Measurements from ENCODE around the gene APOL4.
"Not testable (repeated sequence)": the region's sequence is repeated elsewhere in the genome, so short reads cannot be mapped to it uniquely, and the experiment has no call there.

The APOL4 gene

GRCh38 chr22:36208162-36208765 lies 6.7 kb upstream of the APOL4 start:
- Histone ChIP-seq H3K27me3 (replicated peaks; ENCODE audit: control insufficient read depth, insufficient read depth, low read length) (no peaks in the 10 kb centered on the region), H3K4me3 (replicated peaks; ENCODE audit: low read depth, low read length) (no peak overlapping the region), H3K36me3 (ENCODE audit: control insufficient read depth, insufficient read depth, low read length) (no peaks in the 10 kb centered on the region)
- TF ChIP-seq CTCF (IDR thresholded peaks at IDR 0.05; ENCODE audit: insufficient read depth, low read length, poor library complexity, severe bottlenecking), result no peak
- no peak for DNase-seq (ENCODE audit: extremely low read depth, insufficient read length)

GRCh38 chr22:36206255-36206654 lies 4.6 kb upstream of the APOL4 start:
- no peaks in the 10 kb centered on the region for H3K27me3 ChIP-seq (replicated peaks; ENCODE audit: control insufficient read depth, insufficient read depth, low read length)
- no peak for DNase-seq (ENCODE audit: extremely low read depth, insufficient read length)
- no peak for TF ChIP-seq CTCF (IDR thresholded peaks at IDR 0.05; ENCODE audit: insufficient read depth, low read length, poor library complexity, severe bottlenecking)

GRCh38 chr22:36205573-36205972 lies 4.0 kb upstream of the APOL4 start:
- not testable (repeated sequence) for H3K4me3 ChIP-seq (replicated peaks; ENCODE audit: low read depth, low read length); DNase-seq (ENCODE audit: extremely low read depth, insufficient read length); H3K27me3 ChIP-seq (replicated peaks; ENCODE audit: control insufficient read depth, insufficient read depth, low read length); H3K36me3 ChIP-seq (ENCODE audit: control insufficient read depth, insufficient read depth, low read length)

More at GRCh38 chr22:36206255-36206654, 4.6 kb upstream of the APOL4 start:
- H3K36me3 ChIP-seq (ENCODE audit: control insufficient read depth, insufficient read depth, low read length), result no peaks in the 10 kb centered on the region
- no peak overlapping the region for H3K4me3 ChIP-seq (replicated peaks; ENCODE audit: low read depth, low read length)

GRCh38 chr22:36204632-36205015 lies 3.0 kb upstream of the APOL4 start:
- Histone ChIP-seq H3K4me3 (replicated peaks; ENCODE audit: low read depth, low read length) (no peak overlapping the region), H3K36me3 (ENCODE audit: control insufficient read depth, insufficient read depth, low read length) (no peaks in the 10 kb centered on the region), H3K27me3 (replicated peaks; ENCODE audit: control insufficient read depth, insufficient read depth, low read length) (no peaks in the 10 kb centered on the region)
- DNase-seq (ENCODE audit: extremely low read depth, insufficient read length), result no peak
- TF ChIP-seq CTCF (IDR thresholded peaks at IDR 0.05; ENCODE audit: insufficient read depth, low read length, poor library complexity, severe bottlenecking), result no peak

GRCh38 chr22:36204001-36204631 lies 2.5 kb upstream of the APOL4 start:
- H3K4me3 ChIP-seq (replicated peaks; ENCODE audit: low read depth, low read length), result no peak overlapping the region
- H3K27me3 ChIP-seq (replicated peaks; ENCODE audit: control insufficient read depth, insufficient read depth, low read length), result no peaks in the 10 kb centered on the region
- TF ChIP-seq CTCF (IDR thresholded peaks at IDR 0.05; ENCODE audit: insufficient read depth, low read length, poor library complexity, severe bottlenecking), result no peak
- no peaks in the 10 kb centered on the region for H3K36me3 ChIP-seq (ENCODE audit: control insufficient read depth, insufficient read depth, low read length)
- no peak for DNase-seq (ENCODE audit: extremely low read depth, insufficient read length)

GRCh38 chr22:36203441-36203840 lies 1.8 kb upstream of the APOL4 start:
- not testable (repeated sequence) for H3K36me3 ChIP-seq (ENCODE audit: control insufficient read depth, insufficient read depth, low read length); H3K4me3 ChIP-seq (replicated peaks; ENCODE audit: low read depth, low read length); H3K27me3 ChIP-seq (replicated peaks; ENCODE audit: control insufficient read depth, insufficient read depth, low read length); DNase-seq (ENCODE audit: extremely low read depth, insufficient read length)

GRCh38 chr22:36202906-36203305 lies 1.3 kb upstream of the APOL4 start:
- not testable (repeated sequence) for H3K36me3 ChIP-seq (ENCODE audit: control insufficient read depth, insufficient read depth, low read length); H3K4me3 ChIP-seq (replicated peaks; ENCODE audit: low read depth, low read length); DNase-seq (ENCODE audit: extremely low read depth, insufficient read length); H3K27me3 ChIP-seq (replicated peaks; ENCODE audit: control insufficient read depth, insufficient read depth, low read length)

GRCh38 chr22:36201025-36201424 lies 584 bp downstream of the APOL4 start:
- not testable (repeated sequence) for H3K4me3 ChIP-seq (replicated peaks; ENCODE audit: low read depth, low read length); H3K36me3 ChIP-seq (ENCODE audit: control insufficient read depth, insufficient read depth, low read length); H3K27me3 ChIP-seq (replicated peaks; ENCODE audit: control insufficient read depth, insufficient read depth, low read length); DNase-seq (ENCODE audit: extremely low read depth, insufficient read length)

Data from GM06990 (cell line).